B cell (primary cell): ENCODE results near the gene MEGF11. TPM values are rescaled to one million over a fixed set of nuclear protein-coding genes. Genes with fewer than 3 reads are reported as not detected.
A peak's percentile ranks its signal among the peaks of the same experiment; 100 is the strongest.

Source experiments
- ATAC-seq: fragments of 200-7000 bp; cut with Tn5 transposase; one replicate; pipeline ENCODE4 v1.10.0; 2021; ENCODE audit warnings: low read depth, mild to moderate bottlenecking, moderate number of reproducible peaks, moderate library complexity
- CTCF ChIA-PET: fragments of 350-600 bp; sonication (Branson Sonifier 250); formaldehyde crosslinking; loops from one replicate; lab custom pipeline; 2021; ENCODE audit warnings: antibody characterized with exemption, inconsistent platforms; lab: Charles Lee
- POLR2A ChIA-PET: fragments of 350-600 bp; sonication (Branson Sonifier 250); formaldehyde crosslinking; loops from one replicate; lab custom pipeline; 2021; ENCODE audit warnings: antibody characterized with exemption; lab: Charles Lee
- DNase-seq: peaks from one replicate; pipeline ENCODE4 v3.0.0; 2013
- H2AFZ ChIP-seq: 2 replicates; pipeline ENCODE4 v1.6.1; 2012; ENCODE audit warnings: mild to moderate bottlenecking, low read depth, low read length; ENCODE audit not compliant: insufficient read depth, poor library complexity, severe bottlenecking
- H3K27ac ChIP-seq, 2 donors: 1 replicate in 1 of 2; 2 replicates in 1 of 2; pipeline ENCODE4 v1.5.1; 2012 to 2013; ENCODE audit warnings: low read length in 2 of 2, mild to moderate bottlenecking in 2 of 2, moderate library complexity in 1 of 2
- H3K27me3 ChIP-seq, 4 experiments: fragments of 200-600 bp in 1 of 4; sonication (generic) in 1 of 4; replicated peaks in 1 of 4; 1 replicate in 2 of 4; 2 replicates in 2 of 4; pipeline versions ENCODE4 v1.6.1 to v1.7.0; 2013 to 2016; ENCODE audit warnings: low read length in 3 of 4, mild to moderate bottlenecking in 2 of 4, mixed read lengths in 1 of 4, moderate library complexity in 1 of 4; ENCODE audit not compliant: insufficient read depth in 4 of 4, control insufficient read depth in 3 of 4; ENCODE audit errors: control extremely low read depth in 1 of 4
- H3K36me3 ChIP-seq, 2 experiments: replicated peaks in 1 of 2; 1 replicate in 1 of 2; 2 replicates in 1 of 2; pipeline versions ENCODE4 v1.6.1 to v1.7.1; 2013; ENCODE audit warnings: low read length in 1 of 2; ENCODE audit not compliant: insufficient read depth in 2 of 2, control insufficient read depth in 1 of 2; ENCODE audit errors: control extremely low read depth in 1 of 2, extremely low read depth in 1 of 2
- H3K4me1 ChIP-seq, 2 donors: fragments of 200-600 bp in 1 of 2; sonication (generic) in 1 of 2; 1 replicate in 1 of 2; 2 replicates in 1 of 2; pipeline versions ENCODE4 v1.5.1 to v1.6.1; 2013 to 2017; ENCODE audit warnings: low read length in 2 of 2; ENCODE audit not compliant: control insufficient read depth in 2 of 2, insufficient read depth in 2 of 2
- H3K4me2 ChIP-seq: replicated peaks from 2 replicates; pipeline ENCODE3; 2012; ENCODE audit warnings: mild to moderate bottlenecking, low read depth, low read length; ENCODE audit not compliant: poor library complexity, severe bottlenecking
- H3K4me3 ChIP-seq, 5 experiments: fragments of 200-600 bp in 1 of 5; sonication (generic) in 1 of 5; 1 replicate in 3 of 5; 2 replicates in 2 of 5; pipeline versions ENCODE4 v1.5.1 to v1.7.0; 2011 to 2016; ENCODE audit warnings: low read length in 4 of 5, mild to moderate bottlenecking in 4 of 5, low read depth in 2 of 5, control low read depth in 1 of 5, moderate library complexity in 1 of 5; ENCODE audit not compliant: insufficient read depth in 1 of 5; ENCODE audit errors: control extremely low read depth in 1 of 5, extremely low read depth in 1 of 5
- H3K79me2 ChIP-seq: fragments of 200-600 bp; sonication (generic); one replicate; pipeline ENCODE4 v1.6.0; 2016; ENCODE audit warnings: low read length; ENCODE audit not compliant: control insufficient read depth, insufficient read depth
- H3K9ac ChIP-seq: fragments of 200-600 bp; sonication (generic); 2 replicates; pipeline ENCODE4 v1.6.1; 2017; ENCODE audit warnings: mild to moderate bottlenecking, low read length, moderate library complexity
- H3K9me3 ChIP-seq, 3 donors: one replicate each; pipeline versions ENCODE4 v1.6.1 to v1.7.1; 2013; ENCODE audit warnings: low read length in 2 of 3; ENCODE audit not compliant: control insufficient read depth in 2 of 3, insufficient read depth in 1 of 3; ENCODE audit errors: control extremely low read depth in 1 of 3
- H4K20me1 ChIP-seq: 2 replicates; pipeline ENCODE4 v1.6.0; 2012; ENCODE audit warnings: mild to moderate bottlenecking, low read length; ENCODE audit not compliant: insufficient read depth, control insufficient read depth, poor library complexity, severe bottlenecking
- H3K27ac Mint-ChIP-seq: one replicate; pipeline ENCODE4 v1.8.0; 2021; ENCODE audit warnings: mixed read lengths
- H3K27me3 Mint-ChIP-seq: one replicate; pipeline ENCODE4 v1.8.0; 2021; ENCODE audit warnings: mixed read lengths
- H3K4me1 Mint-ChIP-seq: one replicate; pipeline ENCODE4 v1.8.0; 2021; ENCODE audit warnings: mixed read lengths
- H3K4me3 Mint-ChIP-seq: one replicate; pipeline ENCODE4 v1.8.0; 2021; ENCODE audit warnings: mixed read lengths
- H3K9me3 Mint-ChIP-seq: one replicate; pipeline ENCODE4 v1.8.0; 2022; ENCODE audit warnings: mixed read lengths; ENCODE audit not compliant: insufficient read depth
- EZH2 ChIP-seq: IDR thresholded peaks from 2 replicates; pipeline ENCODE4 v1.6.1; 2012; ENCODE audit warnings: borderline replicate concordance, low read depth, mild to moderate bottlenecking, moderate library complexity, low read length; ENCODE audit not compliant: insufficient read depth, poor library complexity, severe bottlenecking
- WGBS: methylation state at CpG from one replicate; pipeline ENCODE4 v1.1.5; 2013; ENCODE audit warnings: missing lambda C conversion rate; ENCODE audit not compliant: insufficient coverage; 5-methylcytosine and 5-hydroxymethylcytosine counted together
- intact Hi-C: fragments of 100-400 bp; cut with micrococcal nuclease; formaldehyde crosslinking; loops from one replicate; pipeline ENCODE4 v1.10.0; 2022
- polyA plus RNA-seq: library from polyadenylated mRNA; depleted of rRNA; stranded (reverse); fragments of >200 nt; gene quantifications from 2 replicates; pipeline ENCODE4 v1.2.3, GENCODE V29; 2012
- total RNA-seq, 2 donors: library from RNA; stranded (reverse); fragments of 120-200 nt in 1 of 2; gene quantifications; 1 replicate in 1 of 2; 2 replicates in 1 of 2; pipeline versions ENCODE4 v1.2.3 to v1.2.4, GENCODE V29; 2013 to 2022
- TF ChIP-seq, protein P1 (sequence below): fragments of 200-600 bp; IDR thresholded peaks from one replicate; pipeline ENCODE4 v1.8.0; 2022; ENCODE audit warnings: antibody characterized with exemption, mild to moderate bottlenecking

MEGF11 gene
- total and polyA plus RNA-seq, 2 donors (not counting 1 experiment from before 2014, with no cell fraction given): 0.04 to 0.34 TPM

DNA sequence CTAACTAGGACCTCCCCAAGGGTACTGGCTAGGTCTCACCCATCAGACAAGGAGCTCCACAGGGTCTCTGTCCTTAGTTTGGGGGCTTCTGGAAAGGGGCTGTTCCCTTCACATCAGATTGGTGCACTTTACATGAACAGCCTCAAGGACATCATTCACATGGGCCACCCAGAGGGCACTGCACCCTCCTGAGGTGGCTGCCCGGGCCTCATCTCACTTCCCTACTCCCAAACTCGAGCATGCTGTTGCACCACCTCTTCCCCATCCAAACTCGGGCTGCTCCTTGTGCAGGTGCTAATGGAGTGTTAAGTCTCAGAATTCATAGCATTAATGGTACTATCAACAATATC, 336.2 kb downstream of the MEGF11 start:
- ATAC-seq (no peak), DNase-seq (no peak)
- Mint-ChIP-seq H3K27ac (peak overlapping the region; percentile 73), H3K4me1 (peaks cover 75% of the 10 kb centered on the region), H3K27me3 (no peaks in the 10 kb centered on the region), H3K9me3 (no peaks in the 10 kb centered on the region), H3K4me3 (peak overlapping the region; percentile 72)
- Histone ChIP-seq H3K4me2 (peak overlapping the region; percentile 65), H3K9ac (peak overlapping the region; percentile 16), H4K20me1 (peaks cover 5% of the 10 kb centered on the region), H3K4me3 (no peak overlapping the region), H3K27me3 (no peaks in the 10 kb centered on the region), H3K9me3 (no peaks in the 10 kb centered on the region), H2AFZ (peak overlapping the region; percentile 11), H3K27ac (peak overlapping the region; percentile 25 to 73), H3K79me2 (peaks cover 16% of the 10 kb centered on the region), H3K4me1 (peaks cover 75% of the 10 kb centered on the region in 2 donors), H3K36me3 (no peaks in the 10 kb centered on the region)
- 33% methylated on average over 1 of the region's 3 CpGs for WGBS
- intact Hi-C loops: loop anchor here (1.0 to 5.0 kb wide), 2 partner anchors 15 to 580 kb away; partner anchors contain the start of gene SNAPC5
- no peak for TF ChIP-seq EZH2
- TF ChIP-seq, protein P1, sequence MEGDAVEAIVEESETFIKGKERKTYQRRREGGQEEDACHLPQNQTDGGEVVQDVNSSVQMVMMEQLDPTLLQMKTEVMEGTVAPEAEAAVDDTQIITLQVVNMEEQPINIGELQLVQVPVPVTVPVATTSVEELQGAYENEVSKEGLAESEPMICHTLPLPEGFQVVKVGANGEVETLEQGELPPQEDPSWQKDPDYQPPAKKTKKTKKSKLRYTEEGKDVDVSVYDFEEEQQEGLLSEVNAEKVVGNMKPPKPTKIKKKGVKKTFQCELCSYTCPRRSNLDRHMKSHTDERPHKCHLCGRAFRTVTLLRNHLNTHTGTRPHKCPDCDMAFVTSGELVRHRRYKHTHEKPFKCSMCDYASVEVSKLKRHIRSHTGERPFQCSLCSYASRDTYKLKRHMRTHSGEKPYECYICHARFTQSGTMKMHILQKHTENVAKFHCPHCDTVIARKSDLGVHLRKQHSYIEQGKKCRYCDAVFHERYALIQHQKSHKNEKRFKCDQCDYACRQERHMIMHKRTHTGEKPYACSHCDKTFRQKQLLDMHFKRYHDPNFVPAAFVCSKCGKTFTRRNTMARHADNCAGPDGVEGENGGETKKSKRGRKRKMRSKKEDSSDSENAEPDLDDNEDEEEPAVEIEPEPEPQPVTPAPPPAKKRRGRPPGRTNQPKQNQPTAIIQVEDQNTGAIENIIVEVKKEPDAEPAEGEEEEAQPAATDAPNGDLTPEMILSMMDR: no peak
- ChIA-PET POLR2A (interaction anchor here (0.6 to 0.8 kb wide), 2 partner anchors 15 to 27 kb away, joined by 3 to 7 read pairs; no protein-coding TSS in a partner anchor), CTCF (interaction anchor here (0.6 to 1.5 kb wide), 7 partner anchors 15 to 371 kb away, joined by 3 to 8 read pairs (median 4); partner anchors contain the start of gene RAB11A)

DNA sequence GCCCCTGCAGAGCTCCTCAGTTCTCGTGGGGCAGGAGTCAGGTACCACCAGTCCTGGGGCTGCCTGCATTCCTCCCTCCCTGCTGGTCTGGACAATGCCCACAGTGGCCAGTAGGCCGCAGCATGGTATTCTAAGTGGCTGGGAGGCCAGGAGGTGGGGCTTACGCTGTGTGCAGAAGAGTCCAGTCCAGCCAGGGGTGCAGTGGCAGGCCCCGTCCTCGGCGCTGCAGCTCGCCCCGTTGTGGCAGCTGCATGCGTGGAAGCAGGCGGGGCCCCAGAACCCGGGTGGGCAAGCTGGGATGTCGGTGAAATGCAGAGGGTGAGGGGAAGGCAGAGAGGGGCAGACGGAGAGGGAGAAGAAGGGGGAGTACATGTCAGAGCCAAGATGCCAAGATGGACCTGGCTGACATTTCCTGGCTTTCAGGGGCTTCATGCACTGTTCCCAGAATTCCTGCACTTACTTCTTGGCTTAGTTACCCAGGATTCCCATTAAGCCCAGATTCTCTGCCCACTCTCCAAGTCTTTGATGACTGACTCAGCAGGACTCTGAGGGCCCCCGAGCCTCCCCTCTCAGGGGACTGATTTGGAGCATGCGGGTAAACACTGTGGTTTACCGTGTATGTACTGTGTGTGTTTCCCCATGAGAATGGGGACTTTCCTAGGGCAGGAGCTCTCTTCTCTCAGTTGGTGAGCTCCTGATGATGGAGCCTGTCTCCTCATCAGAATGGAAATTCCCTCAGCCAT, 336.7 kb downstream of the MEGF11 start:
- Mint-ChIP-seq H3K27me3 (no peaks in the 10 kb centered on the region), H3K27ac (peak overlapping the region; percentile 73), H3K4me3 (peak overlapping the region; percentile 72), H3K9me3 (no peaks in the 10 kb centered on the region), H3K4me1 (peaks cover 70% of the 10 kb centered on the region)
- Histone ChIP-seq H3K4me3 (peak overlapping the region in 1 of 5 experiments; percentile 17), H3K27ac (peak overlapping the region in 1 of 2 donors; percentile 73), H2AFZ (no peak overlapping the region), H4K20me1 (peaks cover 5% of the 10 kb centered on the region), H3K9me3 (no peaks in the 10 kb centered on the region), H3K27me3 (no peaks in the 10 kb centered on the region), H3K4me1 (peaks cover 69 to 70% of the 10 kb centered on the region in 2 donors), H3K36me3 (peaks cover 0 to 3% of the 10 kb centered on the region in 2 experiments), H3K79me2 (peaks cover 16% of the 10 kb centered on the region), H3K4me2 (peak overlapping the region; percentile 65), H3K9ac (no peak overlapping the region)
- DNase-seq (peak; percentile 86), ATAC-seq (peak; percentile 89)
- ChIA-PET CTCF (interaction anchor here (0.6 to 1.3 kb wide), 6 partner anchors 15 to 371 kb away, joined by 3 to 5 read pairs (median 4); no protein-coding TSS in a partner anchor), POLR2A (interaction anchor here (0.6 to 0.8 kb wide), 2 partner anchors 14 to 27 kb away, joined by 3 to 7 read pairs; no protein-coding TSS in a partner anchor)
- intact Hi-C loops: loop anchor here (1.0 to 5.0 kb wide), 2 partner anchors 15 to 580 kb away; partner anchors contain the start of gene SNAPC5
- 65% methylated on average over 15 of the region's 16 CpGs for WGBS
- TF ChIP-seq, protein P1: no peak
- no peak for TF ChIP-seq EZH2
